ENCODE measurements around the gene TRNAU1AP.

The TRNAU1AP gene

DNA sequence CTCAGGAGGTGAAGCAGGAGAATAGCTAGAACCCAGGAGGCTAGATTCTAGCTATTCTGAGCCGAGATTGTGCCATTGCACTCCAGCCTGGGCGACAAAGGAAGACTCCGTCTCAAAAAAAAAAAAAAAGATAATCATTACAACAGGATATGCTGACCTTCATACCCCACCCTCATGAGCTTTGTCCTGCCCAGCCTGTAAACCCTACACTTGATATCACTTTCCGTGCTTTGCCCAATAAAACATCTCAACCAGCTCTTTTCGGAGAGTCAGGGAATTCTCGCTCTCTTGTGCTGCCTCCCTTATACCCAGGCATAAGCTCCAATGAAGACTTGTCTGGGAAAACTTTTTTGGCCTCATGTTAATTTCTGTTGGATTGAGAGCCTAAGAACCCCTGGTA lies 1.5 kb upstream of the TRNAU1AP start:
- Histone ChIP-seq H2AFZ (ENCODE audit: low read length) (no peak overlapping the region), H3K4me2 (ENCODE audit: low read depth, low read length) (no peak overlapping the region), H4K20me1 (ENCODE audit: insufficient read depth, low read length) (no peaks in the 10 kb centered on the region), H3K4me1 (ENCODE audit: low read length) (peaks cover 4% of the 10 kb centered on the region; the same call in 1 of the 2 replicates), H3K27ac (ENCODE audit: low read length) (no peak overlapping the region), H3K36me3 (replicated peaks; ENCODE audit: insufficient read depth, low read length) (no peaks in the 10 kb centered on the region), H3K4me3 (ENCODE audit: low read length) (no peak overlapping the region), H3K27me3 (replicated peaks; ENCODE audit: insufficient read depth, low read length) (no peaks in the 10 kb centered on the region), H3K9me2 (replicated peaks; ENCODE audit: insufficient read depth, low read length) (no peaks in the 10 kb centered on the region), H3K9me3 (replicated peaks; ENCODE audit: insufficient read depth, low read length) (no peaks in the 10 kb centered on the region), H3F3A (ENCODE audit: insufficient read depth, low read length) (peaks cover 19% of the 10 kb centered on the region), H3K79me2 (ENCODE audit: low read length) (peaks cover 26% of the 10 kb centered on the region), H3K9ac (ENCODE audit: low read length) (no peak overlapping the region)
- no peak for DNase-seq
- TF ChIP-seq EZH2 (optimal IDR thresholded peaks at IDR 0.05; ENCODE audit: low read depth, low read length) (no peak), EZH2phosphoT487 (IDR thresholded peaks at IDR 0.05; ENCODE audit: low read length) (no peak)
- TF ChIP-seq, protein P1, sequence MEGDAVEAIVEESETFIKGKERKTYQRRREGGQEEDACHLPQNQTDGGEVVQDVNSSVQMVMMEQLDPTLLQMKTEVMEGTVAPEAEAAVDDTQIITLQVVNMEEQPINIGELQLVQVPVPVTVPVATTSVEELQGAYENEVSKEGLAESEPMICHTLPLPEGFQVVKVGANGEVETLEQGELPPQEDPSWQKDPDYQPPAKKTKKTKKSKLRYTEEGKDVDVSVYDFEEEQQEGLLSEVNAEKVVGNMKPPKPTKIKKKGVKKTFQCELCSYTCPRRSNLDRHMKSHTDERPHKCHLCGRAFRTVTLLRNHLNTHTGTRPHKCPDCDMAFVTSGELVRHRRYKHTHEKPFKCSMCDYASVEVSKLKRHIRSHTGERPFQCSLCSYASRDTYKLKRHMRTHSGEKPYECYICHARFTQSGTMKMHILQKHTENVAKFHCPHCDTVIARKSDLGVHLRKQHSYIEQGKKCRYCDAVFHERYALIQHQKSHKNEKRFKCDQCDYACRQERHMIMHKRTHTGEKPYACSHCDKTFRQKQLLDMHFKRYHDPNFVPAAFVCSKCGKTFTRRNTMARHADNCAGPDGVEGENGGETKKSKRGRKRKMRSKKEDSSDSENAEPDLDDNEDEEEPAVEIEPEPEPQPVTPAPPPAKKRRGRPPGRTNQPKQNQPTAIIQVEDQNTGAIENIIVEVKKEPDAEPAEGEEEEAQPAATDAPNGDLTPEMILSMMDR (IDR thresholded peaks at IDR 0.05; ENCODE audit: low read length) = no peak

DNA sequence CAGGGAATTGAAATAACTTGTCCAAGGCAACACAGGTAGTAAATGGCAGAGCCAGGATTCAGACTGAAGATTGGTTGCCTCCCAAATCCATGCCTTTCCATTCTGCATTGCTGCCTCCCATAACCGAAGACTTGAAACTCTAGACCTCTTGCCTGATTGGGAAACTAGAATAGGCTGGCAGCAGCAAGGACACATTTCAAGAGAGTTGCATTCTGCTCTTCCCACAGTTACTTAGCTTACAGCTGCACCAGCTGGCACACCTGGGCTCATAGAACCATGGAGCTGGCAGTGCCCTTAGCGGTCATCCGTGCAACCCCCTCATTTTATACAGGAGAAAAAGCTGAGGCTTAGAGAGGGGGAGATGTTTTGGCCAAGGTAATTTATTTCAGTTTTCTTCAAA lies 8.0 kb downstream of the TRNAU1AP start:
- Histone ChIP-seq H3K4me2 (ENCODE audit: low read depth, low read length) (no peak overlapping the region), H2AFZ (ENCODE audit: low read length) (no peak overlapping the region), H3K36me3 (replicated peaks; ENCODE audit: insufficient read depth, low read length) (peaks cover 13% of the 10 kb centered on the region), H3K9ac (ENCODE audit: low read length) (no peak overlapping the region), H3K9me3 (replicated peaks; ENCODE audit: insufficient read depth, low read length) (no peaks in the 10 kb centered on the region), H3K9me2 (replicated peaks; ENCODE audit: insufficient read depth, low read length) (no peaks in the 10 kb centered on the region), H3K79me2 (ENCODE audit: low read length) (peaks cover 27% of the 10 kb centered on the region), H3K4me1 (ENCODE audit: low read length) (no peaks in the 10 kb centered on the region), H3K4me3 (ENCODE audit: low read length) (no peak overlapping the region), H3F3A (ENCODE audit: insufficient read depth, low read length) (no peaks in the 10 kb centered on the region), H4K20me1 (ENCODE audit: insufficient read depth, low read length) (no peaks in the 10 kb centered on the region), H3K27me3 (replicated peaks; ENCODE audit: insufficient read depth, low read length) (no peaks in the 10 kb centered on the region), H3K27ac (ENCODE audit: low read length) (no peak overlapping the region)
- no peak for DNase-seq
- TF ChIP-seq EZH2phosphoT487 (IDR thresholded peaks at IDR 0.05; ENCODE audit: low read length) (no peak), EZH2 (optimal IDR thresholded peaks at IDR 0.05; ENCODE audit: low read depth, low read length) (no peak)
- TF ChIP-seq, protein P1 (IDR thresholded peaks at IDR 0.05; ENCODE audit: low read length) = no peak

DNA sequence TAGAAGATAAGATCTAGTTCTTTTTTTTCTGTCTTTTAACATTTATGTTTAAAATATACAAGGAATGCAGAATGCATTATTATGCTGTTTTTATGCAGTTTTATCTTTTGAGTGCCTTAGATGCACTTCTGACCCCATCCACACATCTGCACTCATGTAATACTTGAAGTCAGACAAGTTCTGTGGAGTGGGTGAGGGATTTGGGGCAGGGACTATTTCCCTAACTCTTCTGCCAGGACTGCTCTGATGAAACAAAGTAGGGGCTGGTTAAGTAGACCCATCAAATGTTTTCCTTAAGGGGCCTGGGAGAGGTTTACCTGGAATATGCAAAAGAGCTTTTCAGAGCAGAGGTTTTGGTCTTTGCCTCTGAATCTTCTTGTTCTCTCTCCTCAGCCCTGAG lies 11.4 kb downstream of the TRNAU1AP start:
- Histone ChIP-seq H3K4me2 (ENCODE audit: low read depth, low read length) (no peak overlapping the region), H3F3A (ENCODE audit: insufficient read depth, low read length) (no peaks in the 10 kb centered on the region), H3K27me3 (replicated peaks; ENCODE audit: insufficient read depth, low read length) (no peaks in the 10 kb centered on the region), H3K36me3 (replicated peaks; ENCODE audit: insufficient read depth, low read length) (peaks cover 20% of the 10 kb centered on the region), H3K79me2 (ENCODE audit: low read length) (peaks cover 32% of the 10 kb centered on the region; the same call in 1 of the 2 replicates), H3K4me3 (ENCODE audit: low read length) (no peak overlapping the region), H3K9me3 (replicated peaks; ENCODE audit: insufficient read depth, low read length) (no peaks in the 10 kb centered on the region), H3K9me2 (replicated peaks; ENCODE audit: insufficient read depth, low read length) (no peaks in the 10 kb centered on the region), H3K9ac (ENCODE audit: low read length) (no peak overlapping the region), H3K4me1 (ENCODE audit: low read length) (no peaks in the 10 kb centered on the region), H3K27ac (ENCODE audit: low read length) (no peak overlapping the region), H4K20me1 (ENCODE audit: insufficient read depth, low read length) (no peaks in the 10 kb centered on the region), H2AFZ (ENCODE audit: low read length) (no peak overlapping the region)
- TF ChIP-seq EZH2phosphoT487 (IDR thresholded peaks at IDR 0.05; ENCODE audit: low read length) = no peak
- TF ChIP-seq, protein P1 (IDR thresholded peaks at IDR 0.05; ENCODE audit: low read length) = no peak
- TF ChIP-seq EZH2 (optimal IDR thresholded peaks at IDR 0.05; ENCODE audit: low read depth, low read length) = no peak
- no peak for DNase-seq
